Measurements from ENCODE around the gene MYZAP. TPM values are rescaled to one million over a fixed set of nuclear protein-coding genes. Genes with fewer than 3 reads are reported as not detected.

Gene MYZAP
- total and polyA plus RNA-seq, 2 experiments from 2014 or later: 1.0 to 1.5 TPM

- Histone ChIP-seq H3F3A (replicated peaks; ENCODE audit: low read depth) (no peaks in the 10 kb centered on the region), H3K36me3 (ENCODE audit: insufficient read depth) (no peaks in the 10 kb centered on the region), H3K4me2 (no peak overlapping the region), H3K27me3 (ENCODE audit: insufficient read depth) (no peaks in the 10 kb centered on the region), H4K20me1 (replicated peaks; ENCODE audit: insufficient read depth) (no peaks in the 10 kb centered on the region), H3K27ac (ENCODE audit: low read depth) (no peak overlapping the region), H2AFZ (no peak overlapping the region), H3K9me2 (ENCODE audit: insufficient read depth) (no peaks in the 10 kb centered on the region; the same call in 1 of the 2 replicates), H3K4me3 (no peak overlapping the region), H3K79me2 (replicated peaks; ENCODE audit: insufficient read depth) (no peaks in the 10 kb centered on the region), H3K4me1 (ENCODE audit: insufficient read depth) (0 out of 2 replicates have a peak, but pooled peaks cover 3% of the 10 kb centered on the region)
- Mint-ChIP-seq H3K9me3 (no peaks in the 10 kb centered on the region), H3K4me3 (no peak overlapping the region), H3K27ac (no peak overlapping the region), H3K4me1 (peaks cover 7% of the 10 kb centered on the region), H3K36me3 (ENCODE audit: low read depth) (no peaks in the 10 kb centered on the region), H3K27me3 (ENCODE audit: insufficient read depth, low read depth, poor library complexity) (no peaks in the 10 kb centered on the region)
- ATAC-seq (no peak), DNase-seq (ENCODE audit: low spot score) (no peak)
- TF ChIP-seq POLR2AphosphoS5 (IDR thresholded peaks at IDR 0.05; ENCODE audit: low read depth): no peak
- TF ChIP-seq, protein P1, sequence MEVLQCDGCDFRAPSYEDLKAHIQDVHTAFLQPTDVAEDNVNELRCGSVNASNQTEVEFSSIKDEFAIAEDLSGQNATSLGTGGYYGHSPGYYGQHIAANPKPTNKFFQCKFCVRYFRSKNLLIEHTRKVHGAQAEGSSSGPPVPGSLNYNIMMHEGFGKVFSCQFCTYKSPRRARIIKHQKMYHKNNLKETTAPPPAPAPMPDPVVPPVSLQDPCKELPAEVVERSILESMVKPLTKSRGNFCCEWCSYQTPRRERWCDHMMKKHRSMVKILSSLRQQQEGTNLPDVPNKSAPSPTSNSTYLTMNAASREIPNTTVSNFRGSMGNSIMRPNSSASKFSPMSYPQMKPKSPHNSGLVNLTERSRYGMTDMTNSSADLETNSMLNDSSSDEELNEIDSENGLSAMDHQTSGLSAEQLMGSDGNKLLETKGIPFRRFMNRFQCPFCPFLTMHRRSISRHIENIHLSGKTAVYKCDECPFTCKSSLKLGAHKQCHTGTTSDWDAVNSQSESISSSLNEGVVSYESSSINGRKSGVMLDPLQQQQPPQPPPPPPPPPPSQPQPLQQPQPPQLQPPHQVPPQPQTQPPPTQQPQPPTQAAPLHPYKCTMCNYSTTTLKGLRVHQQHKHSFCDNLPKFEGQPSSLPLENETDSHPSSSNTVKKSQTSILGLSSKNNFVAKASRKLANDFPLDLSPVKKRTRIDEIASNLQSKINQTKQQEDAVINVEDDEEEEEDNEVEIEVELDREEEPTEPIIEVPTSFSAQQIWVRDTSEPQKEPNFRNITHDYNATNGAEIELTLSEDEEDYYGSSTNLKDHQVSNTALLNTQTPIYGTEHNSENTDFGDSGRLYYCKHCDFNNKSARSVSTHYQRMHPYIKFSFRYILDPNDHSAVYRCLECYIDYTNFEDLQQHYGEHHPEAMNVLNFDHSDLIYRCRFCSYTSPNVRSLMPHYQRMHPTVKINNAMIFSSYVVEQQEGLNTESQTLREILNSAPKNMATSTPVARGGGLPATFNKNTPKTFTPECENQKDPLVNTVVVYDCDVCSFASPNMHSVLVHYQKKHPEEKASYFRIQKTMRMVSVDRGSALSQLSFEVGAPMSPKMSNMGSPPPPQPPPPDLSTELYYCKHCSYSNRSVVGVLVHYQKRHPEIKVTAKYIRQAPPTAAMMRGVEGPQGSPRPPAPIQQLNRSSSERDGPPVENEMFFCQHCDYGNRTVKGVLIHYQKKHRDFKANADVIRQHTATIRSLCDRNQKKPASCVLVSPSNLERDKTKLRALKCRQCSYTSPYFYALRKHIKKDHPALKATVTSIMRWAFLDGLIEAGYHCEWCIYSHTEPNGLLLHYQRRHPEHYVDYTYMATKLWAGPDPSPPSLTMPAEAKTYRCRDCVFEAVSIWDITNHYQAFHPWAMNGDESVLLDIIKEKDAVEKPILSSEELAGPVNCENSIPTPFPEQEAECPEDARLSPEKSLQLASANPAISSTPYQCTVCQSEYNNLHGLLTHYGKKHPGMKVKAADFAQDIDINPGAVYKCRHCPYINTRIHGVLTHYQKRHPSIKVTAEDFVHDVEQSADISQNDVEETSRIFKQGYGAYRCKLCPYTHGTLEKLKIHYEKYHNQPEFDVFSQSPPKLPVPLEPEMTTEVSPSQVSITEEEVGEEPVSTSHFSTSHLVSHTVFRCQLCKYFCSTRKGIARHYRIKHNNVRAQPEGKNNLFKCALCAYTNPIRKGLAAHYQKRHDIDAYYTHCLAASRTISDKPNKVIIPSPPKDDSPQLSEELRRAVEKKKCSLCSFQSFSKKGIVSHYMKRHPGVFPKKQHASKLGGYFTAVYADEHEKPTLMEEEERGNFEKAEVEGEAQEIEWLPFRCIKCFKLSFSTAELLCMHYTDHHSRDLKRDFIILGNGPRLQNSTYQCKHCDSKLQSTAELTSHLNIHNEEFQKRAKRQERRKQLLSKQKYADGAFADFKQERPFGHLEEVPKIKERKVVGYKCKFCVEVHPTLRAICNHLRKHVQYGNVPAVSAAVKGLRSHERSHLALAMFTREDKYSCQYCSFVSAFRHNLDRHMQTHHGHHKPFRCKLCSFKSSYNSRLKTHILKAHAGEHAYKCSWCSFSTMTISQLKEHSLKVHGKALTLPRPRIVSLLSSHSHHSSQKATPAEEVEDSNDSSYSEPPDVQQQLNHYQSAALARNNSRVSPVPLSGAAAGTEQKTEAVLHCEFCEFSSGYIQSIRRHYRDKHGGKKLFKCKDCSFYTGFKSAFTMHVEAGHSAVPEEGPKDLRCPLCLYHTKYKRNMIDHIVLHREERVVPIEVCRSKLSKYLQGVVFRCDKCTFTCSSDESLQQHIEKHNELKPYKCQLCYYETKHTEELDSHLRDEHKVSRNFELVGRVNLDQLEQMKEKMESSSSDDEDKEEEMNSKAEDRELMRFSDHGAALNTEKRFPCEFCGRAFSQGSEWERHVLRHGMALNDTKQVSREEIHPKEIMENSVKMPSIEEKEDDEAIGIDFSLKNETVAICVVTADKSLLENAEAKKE (CRISPR knock-in tag; IDR thresholded peaks at IDR 0.05): no peak
- no peak for TF ChIP-seq CREB1 (CRISPR knock-in tag; IDR thresholded peaks at IDR 0.05; ENCODE audit: low read depth)
- TF ChIP-seq ETS1 (IDR thresholded peaks at IDR 0.05): no peak
- TF ChIP-seq ZNF114 (CRISPR knock-in tag; IDR thresholded peaks at IDR 0.05): no peak
- no peak for TF ChIP-seq REST (IDR thresholded peaks at IDR 0.05; ENCODE audit: unreplicated experiment)
- TF ChIP-seq, protein P2, sequence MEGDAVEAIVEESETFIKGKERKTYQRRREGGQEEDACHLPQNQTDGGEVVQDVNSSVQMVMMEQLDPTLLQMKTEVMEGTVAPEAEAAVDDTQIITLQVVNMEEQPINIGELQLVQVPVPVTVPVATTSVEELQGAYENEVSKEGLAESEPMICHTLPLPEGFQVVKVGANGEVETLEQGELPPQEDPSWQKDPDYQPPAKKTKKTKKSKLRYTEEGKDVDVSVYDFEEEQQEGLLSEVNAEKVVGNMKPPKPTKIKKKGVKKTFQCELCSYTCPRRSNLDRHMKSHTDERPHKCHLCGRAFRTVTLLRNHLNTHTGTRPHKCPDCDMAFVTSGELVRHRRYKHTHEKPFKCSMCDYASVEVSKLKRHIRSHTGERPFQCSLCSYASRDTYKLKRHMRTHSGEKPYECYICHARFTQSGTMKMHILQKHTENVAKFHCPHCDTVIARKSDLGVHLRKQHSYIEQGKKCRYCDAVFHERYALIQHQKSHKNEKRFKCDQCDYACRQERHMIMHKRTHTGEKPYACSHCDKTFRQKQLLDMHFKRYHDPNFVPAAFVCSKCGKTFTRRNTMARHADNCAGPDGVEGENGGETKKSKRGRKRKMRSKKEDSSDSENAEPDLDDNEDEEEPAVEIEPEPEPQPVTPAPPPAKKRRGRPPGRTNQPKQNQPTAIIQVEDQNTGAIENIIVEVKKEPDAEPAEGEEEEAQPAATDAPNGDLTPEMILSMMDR (conservative IDR thresholded peaks at IDR 0.05; ENCODE audit: low read depth in 2 of 2): no peak
- no peak for TF ChIP-seq JUNB (IDR thresholded peaks at IDR 0.05; ENCODE audit: unreplicated experiment)
- TF ChIP-seq NANOG (IDR thresholded peaks at IDR 0.05; ENCODE audit: borderline replicate concordance): no peak
- TF ChIP-seq ZNF331 (CRISPR knock-in tag; IDR thresholded peaks at IDR 0.05; ENCODE audit: low read depth): no peak
- TF ChIP-seq EZH2phosphoT487 (IDR thresholded peaks at IDR 0.05; ENCODE audit: unreplicated experiment): no peak
Measured at GRCh38 chr15:57573151-57573550, 18.6 kb upstream of the MYZAP start.
